Uterus (tissue), 4 donors: ENCODE measurements around the gene SLC25A47. TPM values are rescaled to one million over a fixed set of nuclear protein-coding genes. Genes with fewer than 3 reads are reported as not detected.

Experiments
- DNase-seq, 2 donors: peaks; one replicate each; pipeline ENCODE4 v3.0.0-alpha.2; 2019 to 2020
- H3K27ac ChIP-seq, 2 donors: fragments of 200-600 bp; sonication (generic); 1 replicate in 1 of 2; 2 replicates in 1 of 2; pipeline ENCODE4 v1.5.1; 2016 to 2018
- H3K27me3 ChIP-seq, 2 donors: fragments of 200-600 bp; sonication (generic); one replicate each; pipeline ENCODE4 v1.5.1; 2018 to 2019; ENCODE audit warnings: control low read depth in 1 of 2
- H3K36me3 ChIP-seq, 2 donors: fragments of 200-600 bp; sonication (generic); one replicate each; pipeline ENCODE4 v1.5.1; 2019; ENCODE audit warnings: control low read depth in 1 of 2
- H3K4me1 ChIP-seq, 2 donors: fragments of 200-600 bp; sonication (generic); one replicate each; pipeline ENCODE4 v1.5.1; 2018 to 2019; ENCODE audit warnings: control low read depth in 1 of 2
- H3K4me3 ChIP-seq, 2 donors: fragments of 200-600 bp; sonication (generic); 1 replicate in 1 of 2; 2 replicates in 1 of 2; pipeline ENCODE4 v1.5.1; 2018 to 2019; ENCODE audit warnings: mild to moderate bottlenecking in 1 of 2
- H3K9me3 ChIP-seq, 2 donors: fragments of 200-600 bp; sonication (generic); one replicate each; pipeline ENCODE4 v1.5.1; 2019; ENCODE audit warnings: control low read depth in 1 of 2
- CTCF ChIP-seq, 4 experiments: fragments of 200-600 bp in 2 of 4; fragments of 450-650 bp in 2 of 4; sonication (generic) in 2 of 4; IDR thresholded peaks; one replicate each; pipeline ENCODE4 v1.5.1; 2016 to 2019; ENCODE audit warnings: antibody characterized with exemption in 4 of 4, mild to moderate bottlenecking in 2 of 4, moderate library complexity in 1 of 4
- POLR2A ChIP-seq, 2 donors: fragments of 450-650 bp; IDR thresholded peaks; one replicate each; pipeline ENCODE4 v1.6.1; 2016; ENCODE audit warnings: antibody characterized with exemption in 2 of 2, mild to moderate bottlenecking in 1 of 2, moderate library complexity in 1 of 2
- intact Hi-C: fragments of 100-400 bp; cut with DNase I; formaldehyde crosslinking; loops from one replicate; pipeline ENCODE4 v1.15.1; 2023; ENCODE audit warnings: low total_unique reads
- total RNA-seq, 4 donors: library from RNA; depleted of rRNA in 3 of 4; stranded (reverse); fragments of >200 nt in 3 of 4; gene quantifications; one replicate each; pipeline versions ENCODE4 v1.1.0 to v1.2.4, GENCODE V29; 2014 to 2023
- donor health status: DM: yes; HTN: yes; CAD: no.

Gene SLC25A47
- total RNA-seq, 4 donors from 2014 or later, result not detected

GRCh38 chr14:100348253-100348729, 25.2 kb downstream of the SLC25A47 start:
- no peaks in the 10 kb centered on the region for H3K4me1 ChIP-seq
- H3K27ac ChIP-seq, result no peak overlapping the region
- no peak overlapping the region for H3K4me3 ChIP-seq
- no peak for DNase-seq
- no peaks in the 10 kb centered on the region for H3K27me3 ChIP-seq
- H3K9me3 ChIP-seq, result no peaks in the 10 kb centered on the region
- intact Hi-C loops, result no loop called here
- TF ChIP-seq POLR2A (IDR thresholded peaks at IDR 0.05) (no peak), CTCF (IDR thresholded peaks at IDR 0.05) (no peak)
- H3K36me3 ChIP-seq, result no peaks in the 10 kb centered on the region

- Histone ChIP-seq H3K4me1 (no peaks in the 10 kb centered on the region), H3K9me3 (no peaks in the 10 kb centered on the region), H3K27me3 (no peaks in the 10 kb centered on the region), H3K36me3 (no peaks in the 10 kb centered on the region), H3K27ac (no peak overlapping the region), H3K4me3 (no peak overlapping the region)
- TF ChIP-seq POLR2A (IDR thresholded peaks at IDR 0.05) (no peak), CTCF (IDR thresholded peaks at IDR 0.05) (no peak)
- intact Hi-C loops, result no loop called here
- DNase-seq, result no peak
Observed at GRCh38 chr14:100348784-100349685, 25.9 kb downstream of the SLC25A47 start.

- H3K27ac ChIP-seq, result no peak overlapping the region
- H3K36me3 ChIP-seq, result no peaks in the 10 kb centered on the region
- no peak for DNase-seq
- H3K27me3 ChIP-seq, result no peaks in the 10 kb centered on the region
- H3K4me3 ChIP-seq, result no peak overlapping the region
- H3K9me3 ChIP-seq, result no peaks in the 10 kb centered on the region
- TF ChIP-seq CTCF (IDR thresholded peaks at IDR 0.05) (no peak), POLR2A (IDR thresholded peaks at IDR 0.05) (no peak)
- H3K4me1 ChIP-seq, result no peaks in the 10 kb centered on the region
- intact Hi-C loops, result no loop called here
Observed at GRCh38 chr14:100350276-100350926, 27.3 kb downstream of the SLC25A47 start.

GRCh38 chr14:100350986-100351385, 27.8 kb downstream of the SLC25A47 start:
- no peak overlapping the region for H3K27ac ChIP-seq
- H3K4me3 ChIP-seq, result no peak overlapping the region
- no peaks in the 10 kb centered on the region for H3K4me1 ChIP-seq
- TF ChIP-seq POLR2A (IDR thresholded peaks at IDR 0.05), result no peak
- no peak for TF ChIP-seq CTCF (IDR thresholded peaks at IDR 0.05)
- no peaks in the 10 kb centered on the region for H3K36me3 ChIP-seq
- H3K27me3 ChIP-seq, result no peaks in the 10 kb centered on the region
- intact Hi-C loops, result no loop called here
- DNase-seq, result no peak
- H3K9me3 ChIP-seq, result no peaks in the 10 kb centered on the region

- no peaks in the 10 kb centered on the region for H3K36me3 ChIP-seq
Observed at GRCh38 chr14:100358396-100358795, 35.3 kb downstream of the SLC25A47 start.

More at GRCh38 chr14:100358396-100358795, 35.3 kb downstream of the SLC25A47 start:
- Histone ChIP-seq H3K27ac (no peak overlapping the region), H3K9me3 (no peaks in the 10 kb centered on the region), H3K4me3 (no peak overlapping the region), H3K4me1 (no peaks in the 10 kb centered on the region), H3K27me3 (no peaks in the 10 kb centered on the region)
- TF ChIP-seq CTCF (IDR thresholded peaks at IDR 0.05), result no peak
- no peak for TF ChIP-seq POLR2A (IDR thresholded peaks at IDR 0.05)
- DNase-seq, result no peak
- intact Hi-C loops, result no loop called here
